Astrocyte (in vitro differentiated cells and primary cell): ENCODE results near the gene AUTS2. TPM values are rescaled to one million over a fixed set of nuclear protein-coding genes. Genes with fewer than 3 reads are reported as not detected.

Experiments used
- DNase-seq: peaks from one replicate; pipeline ENCODE4 v3.0.0-alpha.2; 2010; ENCODE audit warnings: low read depth
- FAIRE-seq: peaks from 2 replicates; lab custom pipeline; 2011; peaks lifted over from hg19 to GRCh38; lab: Jason Lieb, UNC
- H2AFZ ChIP-seq: 2 replicates; pipeline ENCODE4 v1.6.0; 2012; ENCODE audit warnings: low read depth, low read length, inconsistent platforms
- H3K27ac ChIP-seq: 2 replicates; pipeline ENCODE4 v1.5.1; 2011; ENCODE audit warnings: low read depth, low read length, inconsistent platforms
- H3K27me3 ChIP-seq: 2 replicates; pipeline ENCODE4 v1.6.0; 2011; ENCODE audit warnings: low read length, inconsistent platforms; ENCODE audit not compliant: insufficient read depth
- H3K36me3 ChIP-seq: 2 replicates; pipeline ENCODE4 v1.5.1; 2011; ENCODE audit warnings: low read length, inconsistent platforms; ENCODE audit not compliant: insufficient read depth
- H3K4me1 ChIP-seq: 2 replicates; pipeline ENCODE4 v1.5.1; 2011; ENCODE audit warnings: low read length, inconsistent platforms; ENCODE audit not compliant: insufficient read depth
- H3K4me2 ChIP-seq: 2 replicates; pipeline ENCODE4 v1.6.0; 2012; ENCODE audit warnings: low read length, inconsistent platforms
- H3K4me3 ChIP-seq: 2 replicates; pipeline ENCODE4 v1.5.1; 2011; ENCODE audit warnings: low read depth, mild to moderate bottlenecking, low read length, inconsistent platforms; ENCODE audit not compliant: insufficient read depth
- H3K79me2 ChIP-seq: 2 replicates; pipeline ENCODE4 v1.6.0; 2012; ENCODE audit warnings: mild to moderate bottlenecking, low read length, inconsistent platforms; ENCODE audit not compliant: insufficient read depth
- H3K9ac ChIP-seq: 2 replicates; pipeline ENCODE4 v1.6.0; 2012; ENCODE audit warnings: mild to moderate bottlenecking, low read length, inconsistent platforms
- H3K9me3 ChIP-seq: 2 replicates; pipeline ENCODE4 v1.5.1; 2012; ENCODE audit warnings: low read depth, mild to moderate bottlenecking, low read length, inconsistent platforms; ENCODE audit not compliant: insufficient read depth
- H4K20me1 ChIP-seq: 2 replicates; pipeline ENCODE4 v1.6.0; 2012; ENCODE audit warnings: low read length, inconsistent platforms; ENCODE audit not compliant: insufficient read depth
- H3K27ac Mint-ChIP-seq: one replicate; pipeline ENCODE4 v1.8.0; 2021; ENCODE audit warnings: mild to moderate bottlenecking, mixed read lengths; ENCODE audit not compliant: unreplicated experiment
- H3K27me3 Mint-ChIP-seq: one replicate; pipeline ENCODE4 v1.8.0; 2021; ENCODE audit warnings: low read depth, mixed read lengths; ENCODE audit not compliant: unreplicated experiment
- H3K36me3 Mint-ChIP-seq: one replicate; pipeline ENCODE4 v1.8.0; 2021; ENCODE audit warnings: low read depth, mixed read lengths; ENCODE audit not compliant: unreplicated experiment
- H3K4me1 Mint-ChIP-seq: one replicate; pipeline ENCODE4 v1.8.0; 2021; ENCODE audit warnings: low read depth, mixed read lengths; ENCODE audit not compliant: unreplicated experiment
- H3K4me3 Mint-ChIP-seq: one replicate; pipeline ENCODE4 v1.8.0; 2021; ENCODE audit warnings: mild to moderate bottlenecking, moderate library complexity, mixed read lengths; ENCODE audit not compliant: unreplicated experiment
- H3K9me3 Mint-ChIP-seq: one replicate; pipeline ENCODE4 v1.8.0; 2021; ENCODE audit warnings: mild to moderate bottlenecking, mixed read lengths; ENCODE audit not compliant: unreplicated experiment
- EZH2 ChIP-seq: IDR thresholded peaks from 2 replicates; pipeline ENCODE4 v1.6.1; 2012; ENCODE audit warnings: mild to moderate bottlenecking, low read length, inconsistent platforms; ENCODE audit not compliant: insufficient read depth
- total RNA-seq: library from RNA; stranded (reverse); gene quantifications from 2 replicates; pipeline ENCODE4 v1.2.1, GENCODE V29; 2021
- TF ChIP-seq, protein P1 (sequence below): IDR thresholded peaks from 2 replicates; pipeline ENCODE4 v1.5.1; 2011; ENCODE audit warnings: low read depth, mild to moderate bottlenecking, inconsistent platforms, low read length, moderate library complexity; ENCODE audit not compliant: insufficient read depth

Gene AUTS2
- total RNA-seq, 1 donor from 2014 or later, result 73.2 TPM

DNA sequence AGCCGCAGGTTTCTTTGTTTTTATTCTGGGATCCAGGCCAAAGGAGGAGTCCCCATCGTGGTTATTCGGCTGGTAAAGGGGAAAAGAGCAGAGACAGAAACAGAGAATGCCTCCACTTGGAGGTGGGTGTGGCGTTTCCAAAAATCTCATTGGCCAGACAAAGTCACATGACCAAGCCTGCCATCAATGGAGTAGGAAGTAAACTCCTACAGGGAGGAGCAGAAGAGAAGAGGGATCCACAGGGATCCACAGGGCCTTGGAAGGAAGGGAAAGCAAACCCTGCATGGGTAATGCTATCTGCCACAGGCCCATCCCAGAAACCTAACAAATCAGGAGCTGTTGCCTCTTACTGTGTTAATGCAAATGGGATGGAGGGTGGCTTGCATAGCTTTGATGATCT, 1107.9 kb downstream of the AUTS2 start:
- H3K79me2 ChIP-seq, result peaks cover 94% of the 10 kb centered on the region
- H3K4me1 ChIP-seq, result peaks cover 18% of the 10 kb centered on the region
- TF ChIP-seq, protein P1, sequence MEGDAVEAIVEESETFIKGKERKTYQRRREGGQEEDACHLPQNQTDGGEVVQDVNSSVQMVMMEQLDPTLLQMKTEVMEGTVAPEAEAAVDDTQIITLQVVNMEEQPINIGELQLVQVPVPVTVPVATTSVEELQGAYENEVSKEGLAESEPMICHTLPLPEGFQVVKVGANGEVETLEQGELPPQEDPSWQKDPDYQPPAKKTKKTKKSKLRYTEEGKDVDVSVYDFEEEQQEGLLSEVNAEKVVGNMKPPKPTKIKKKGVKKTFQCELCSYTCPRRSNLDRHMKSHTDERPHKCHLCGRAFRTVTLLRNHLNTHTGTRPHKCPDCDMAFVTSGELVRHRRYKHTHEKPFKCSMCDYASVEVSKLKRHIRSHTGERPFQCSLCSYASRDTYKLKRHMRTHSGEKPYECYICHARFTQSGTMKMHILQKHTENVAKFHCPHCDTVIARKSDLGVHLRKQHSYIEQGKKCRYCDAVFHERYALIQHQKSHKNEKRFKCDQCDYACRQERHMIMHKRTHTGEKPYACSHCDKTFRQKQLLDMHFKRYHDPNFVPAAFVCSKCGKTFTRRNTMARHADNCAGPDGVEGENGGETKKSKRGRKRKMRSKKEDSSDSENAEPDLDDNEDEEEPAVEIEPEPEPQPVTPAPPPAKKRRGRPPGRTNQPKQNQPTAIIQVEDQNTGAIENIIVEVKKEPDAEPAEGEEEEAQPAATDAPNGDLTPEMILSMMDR, result no peak
- TF ChIP-seq EZH2, result no peak
- H2AFZ ChIP-seq, result no peak overlapping the region
- H3K27ac Mint-ChIP-seq, result no peak overlapping the region
- H3K27me3 ChIP-seq, result no peaks in the 10 kb centered on the region
- no peak for DNase-seq
- H4K20me1 ChIP-seq, result peaks cover 95% of the 10 kb centered on the region
- peaks cover 39% of the 10 kb centered on the region for H3K4me1 Mint-ChIP-seq
- H3K4me2 ChIP-seq, result no peak overlapping the region
- no peaks in the 10 kb centered on the region for H3K9me3 ChIP-seq
- no peak overlapping the region for H3K27ac ChIP-seq
- H3K4me3 ChIP-seq, result no peak overlapping the region
- no peak for FAIRE-seq
- H3K36me3 ChIP-seq, result peaks cover 7% of the 10 kb centered on the region
- no peaks in the 10 kb centered on the region for H3K27me3 Mint-ChIP-seq
- peaks cover 3% of the 10 kb centered on the region for H3K9me3 Mint-ChIP-seq
- H3K36me3 Mint-ChIP-seq, result peaks cover 22% of the 10 kb centered on the region
- H3K4me3 Mint-ChIP-seq, result no peak overlapping the region
- no peak overlapping the region for H3K9ac ChIP-seq

DNA sequence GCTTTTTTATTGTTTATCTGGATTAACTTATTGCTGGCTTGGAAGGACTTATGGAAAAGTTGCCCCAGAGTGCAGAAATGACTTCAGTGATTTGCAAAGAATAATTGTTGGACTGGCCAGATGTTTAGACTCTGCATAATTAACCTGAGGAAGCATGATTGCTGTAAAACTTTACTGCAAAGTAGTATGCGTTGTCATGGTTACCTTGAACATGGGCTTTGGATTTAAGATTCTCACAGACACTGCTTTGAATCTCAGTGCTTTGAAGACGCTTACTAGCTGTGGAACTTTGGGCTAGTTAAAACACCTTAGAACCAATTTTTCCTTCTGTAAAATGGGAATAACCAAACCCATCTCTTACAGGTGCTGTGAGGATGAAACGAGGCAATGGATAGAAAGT, 1108.4 kb downstream of the AUTS2 start:
- Mint-ChIP-seq H3K9me3 (peaks cover 3% of the 10 kb centered on the region), H3K27ac (no peak overlapping the region), H3K27me3 (no peaks in the 10 kb centered on the region), H3K4me3 (no peak overlapping the region), H3K4me1 (peaks cover 43% of the 10 kb centered on the region), H3K36me3 (peaks cover 22% of the 10 kb centered on the region)
- Histone ChIP-seq H3K27me3 (no peaks in the 10 kb centered on the region), H2AFZ (no peak overlapping the region), H3K79me2 (peaks cover 94% of the 10 kb centered on the region), H3K36me3 (peaks cover 7% of the 10 kb centered on the region), H3K4me2 (no peak overlapping the region), H3K9me3 (no peaks in the 10 kb centered on the region), H4K20me1 (peaks cover 95% of the 10 kb centered on the region), H3K9ac (no peak overlapping the region), H3K4me1 (peaks cover 18% of the 10 kb centered on the region), H3K4me3 (no peak overlapping the region), H3K27ac (no peak overlapping the region)
- TF ChIP-seq EZH2, result no peak
- TF ChIP-seq, protein P1, result no peak
- DNase-seq (no peak), FAIRE-seq (peak; percentile 47)

DNA sequence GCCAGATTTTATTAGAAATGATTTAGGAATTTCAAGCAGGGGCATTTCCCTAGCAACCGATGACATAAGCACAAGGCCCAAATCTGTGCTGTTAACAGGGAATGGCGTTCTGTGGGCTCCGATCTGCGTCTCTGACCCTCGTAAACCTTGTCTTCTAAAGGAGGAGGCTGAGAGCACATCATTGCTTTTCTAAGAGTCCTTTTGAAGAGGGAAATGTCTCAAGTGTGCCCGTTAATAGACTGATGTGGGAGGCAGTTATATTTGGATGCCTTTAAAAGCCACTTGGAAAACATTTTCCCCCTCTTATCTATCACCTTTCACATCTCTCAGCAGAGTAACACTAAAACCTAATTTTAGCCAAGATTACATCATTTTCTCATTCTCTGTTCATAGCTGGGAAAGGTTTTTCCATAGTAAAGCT, 1109.6 kb downstream of the AUTS2 start:
- TF ChIP-seq EZH2, result no peak
- TF ChIP-seq, protein P1, result no peak
- FAIRE-seq (no peak), DNase-seq (no peak)
- H3K4me1 Mint-ChIP-seq, result peaks cover 39% of the 10 kb centered on the region
- H3K36me3 ChIP-seq, result peaks cover 4% of the 10 kb centered on the region
- H3K27me3 Mint-ChIP-seq, result no peaks in the 10 kb centered on the region
- H3K9ac ChIP-seq, result no peak overlapping the region
- H3K4me3 Mint-ChIP-seq, result no peak overlapping the region
- H3K9me3 ChIP-seq, result no peaks in the 10 kb centered on the region
- H3K4me2 ChIP-seq, result no peak overlapping the region
- H3K36me3 Mint-ChIP-seq, result peaks cover 21% of the 10 kb centered on the region
- peaks cover 94% of the 10 kb centered on the region for H3K79me2 ChIP-seq
- H4K20me1 ChIP-seq, result peaks cover 94% of the 10 kb centered on the region
- no peak overlapping the region for H2AFZ ChIP-seq
- peaks cover 18% of the 10 kb centered on the region for H3K4me1 ChIP-seq
- no peak overlapping the region for H3K27ac ChIP-seq
- H3K9me3 Mint-ChIP-seq, result peaks cover 3% of the 10 kb centered on the region
- H3K27me3 ChIP-seq, result no peaks in the 10 kb centered on the region
- peak overlapping the region; percentile 55 for H3K27ac Mint-ChIP-seq
- no peak overlapping the region for H3K4me3 ChIP-seq
